Head of caudate nucleus (tissue), 42 donors: ENCODE results near the gene TCF20.
A peak's percentile ranks its signal among the peaks of the same experiment; 100 is the strongest.

Source experiments
- DNase-seq, 42 donors: peaks; one replicate each; pipeline versions ENCODE4 v3.0.0 to v3.0.0-alpha.2; 2020 to 2021; ENCODE audit warnings: mixed read lengths in 7 of 42
- intact Hi-C: fragments of 100-400 bp; cut with DNase I; formaldehyde crosslinking; loops from one replicate; pipeline ENCODE4 v1.15.0; 2022

The TCF20 gene

GRCh38 chr22:42270510-42271190 lies at the start of gene TCF20:
Gene TCF20, minus strand, starts transcription at chr22:42270653. Its CDS starts 55,348 bp downstream, at chr22:42215305.
- peak; percentile 39 to 91 (median 81) for DNase-seq
- intact Hi-C loops: no loop called here

- intact Hi-C loops: loop anchor here (10.0 kb wide), 1 partner anchor 145 kb away; no protein-coding TSS in a partner anchor
Measured at GRCh38 chr22:42319386-42319785, 48.9 kb upstream of the TCF20 start.

GRCh38 chr22:42318967-42319366 lies 48.5 kb upstream of the TCF20 start:
- intact Hi-C loops: loop anchor here (10.0 kb wide), 1 partner anchor 144 kb away; no protein-coding TSS in a partner anchor
- DNase-seq: no peak

More at GRCh38 chr22:42319386-42319785, 48.9 kb upstream of the TCF20 start:
- no peak for DNase-seq

GRCh38 chr22:42317691-42318547 lies 47.5 kb upstream of the TCF20 start:
- intact Hi-C loops: loop anchor here (10.0 kb wide), 1 partner anchor 143 kb away; no protein-coding TSS in a partner anchor
- peak; percentile 56 to 96 (median 82) for DNase-seq

GRCh38 chr22:42317008-42317407 lies 46.6 kb upstream of the TCF20 start:
- DNase-seq: peak; percentile 46 to 93 (median 76)
- intact Hi-C loops: loop anchor here (10.0 kb wide), 1 partner anchor 142 kb away; no protein-coding TSS in a partner anchor

- intact Hi-C loops: loop anchor here (10.0 kb wide), 1 partner anchor 141 kb away; no protein-coding TSS in a partner anchor
- no peak for DNase-seq
Measured at GRCh38 chr22:42315392-42315756, 44.9 kb upstream of the TCF20 start.

GRCh38 chr22:42314709-42315391 lies 44.4 kb upstream of the TCF20 start:
- no peak for DNase-seq
- intact Hi-C loops: loop anchor here (10.0 kb wide), 1 partner anchor 140 kb away; no protein-coding TSS in a partner anchor

- DNase-seq: peak in 21 of 42 donors; percentile 22 to 63 (median 47)
Measured at GRCh38 chr22:42313804-42314581, 43.5 kb upstream of the TCF20 start.

GRCh38 chr22:42313204-42313603 lies 42.8 kb upstream of the TCF20 start:
- no peak for DNase-seq
- intact Hi-C loops: loop anchor here (10.0 kb wide), 1 partner anchor 138 kb away; no protein-coding TSS in a partner anchor

More at GRCh38 chr22:42313804-42314581, 43.5 kb upstream of the TCF20 start:
- intact Hi-C loops: loop anchor here (10.0 kb wide), 1 partner anchor 139 kb away; no protein-coding TSS in a partner anchor

- intact Hi-C loops: loop anchor here (10.0 kb wide), 1 partner anchor 136 kb away; no protein-coding TSS in a partner anchor
- peak in 33 of 42 donors; percentile 21 to 71 (median 46) for DNase-seq
Measured at GRCh38 chr22:42310291-42311015, 40.0 kb upstream of the TCF20 start.

- intact Hi-C loops: loop anchor here (10.0 kb wide), 1 partner anchor 135 kb away; no protein-coding TSS in a partner anchor
- no peak for DNase-seq
Measured at GRCh38 chr22:42309865-42310264, 39.4 kb upstream of the TCF20 start.

- intact Hi-C loops: no loop called here
Measured at GRCh38 chr22:42308892-42309468, 38.5 kb upstream of the TCF20 start.

GRCh38 chr22:42307806-42308563 lies 37.5 kb upstream of the TCF20 start:
- intact Hi-C loops: no loop called here
- no peak for DNase-seq

More at GRCh38 chr22:42308892-42309468, 38.5 kb upstream of the TCF20 start:
- DNase-seq: no peak

- intact Hi-C loops: no loop called here
Measured at GRCh38 chr22:42306010-42306409, 35.6 kb upstream of the TCF20 start.

GRCh38 chr22:42304324-42304790 lies 33.9 kb upstream of the TCF20 start:
- DNase-seq: no peak
- intact Hi-C loops: no loop called here

More at GRCh38 chr22:42306010-42306409, 35.6 kb upstream of the TCF20 start:
- DNase-seq: peak in 3 of 42 donors; percentile 28 to 44 (median 44)
